GM18868 (cell line): ENCODE measurements around the gene DUSP19.

Experiments
- ATAC-seq: cut with Tn5 transposase; IDR thresholded peaks from one replicate; pipeline ENCODE4 v1.9.1; 2021; ENCODE audit warnings: mild to moderate bottlenecking, moderate library complexity; ENCODE audit not compliant: unreplicated experiment

Gene DUSP19

GRCh38 chr2:183063083-183063482, 15.5 kb upstream of the DUSP19 start:
- ATAC-seq, result peak; percentile 98

DNA sequence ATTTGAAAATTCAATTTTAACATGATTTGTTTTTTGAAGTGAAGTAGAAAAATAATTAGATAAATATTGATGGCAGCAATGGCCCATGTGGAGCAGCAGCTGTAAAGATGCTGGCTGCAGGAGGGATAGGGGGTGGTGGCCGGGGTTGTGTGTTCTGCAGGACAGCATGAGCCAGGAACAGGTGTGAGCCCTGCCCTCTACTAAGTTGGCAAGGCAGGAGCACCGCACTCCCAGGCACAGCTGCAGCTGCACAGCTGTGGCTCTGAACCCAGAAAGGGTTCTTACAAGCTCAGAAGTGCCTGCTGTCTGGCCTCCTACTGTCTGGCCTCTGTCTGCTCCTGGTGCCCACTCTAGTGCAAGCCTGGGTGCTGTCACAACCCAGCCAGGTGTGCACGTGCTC, 10.0 kb upstream of the DUSP19 start:
- no peak for ATAC-seq

DNA sequence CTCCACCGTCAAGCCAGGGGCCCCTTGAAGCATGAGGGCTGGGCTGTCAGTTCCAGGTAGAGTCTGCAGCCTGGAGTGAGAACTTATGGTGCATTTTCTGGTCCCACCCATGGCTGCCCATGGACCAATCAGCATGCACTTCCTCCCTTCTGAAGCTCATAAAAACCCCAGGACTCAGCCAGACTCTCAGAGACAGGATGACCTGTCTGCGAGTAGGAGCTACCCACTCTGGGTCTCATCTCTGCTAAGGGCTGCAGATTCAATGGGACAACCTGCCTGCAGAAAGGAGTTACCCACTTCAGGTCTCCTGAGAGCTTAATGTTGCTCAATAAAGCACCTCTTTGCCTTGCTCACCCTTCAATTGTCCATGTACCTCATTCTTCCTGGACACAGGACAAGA, 9.4 kb upstream of the DUSP19 start:
- no peak for ATAC-seq

DNA sequence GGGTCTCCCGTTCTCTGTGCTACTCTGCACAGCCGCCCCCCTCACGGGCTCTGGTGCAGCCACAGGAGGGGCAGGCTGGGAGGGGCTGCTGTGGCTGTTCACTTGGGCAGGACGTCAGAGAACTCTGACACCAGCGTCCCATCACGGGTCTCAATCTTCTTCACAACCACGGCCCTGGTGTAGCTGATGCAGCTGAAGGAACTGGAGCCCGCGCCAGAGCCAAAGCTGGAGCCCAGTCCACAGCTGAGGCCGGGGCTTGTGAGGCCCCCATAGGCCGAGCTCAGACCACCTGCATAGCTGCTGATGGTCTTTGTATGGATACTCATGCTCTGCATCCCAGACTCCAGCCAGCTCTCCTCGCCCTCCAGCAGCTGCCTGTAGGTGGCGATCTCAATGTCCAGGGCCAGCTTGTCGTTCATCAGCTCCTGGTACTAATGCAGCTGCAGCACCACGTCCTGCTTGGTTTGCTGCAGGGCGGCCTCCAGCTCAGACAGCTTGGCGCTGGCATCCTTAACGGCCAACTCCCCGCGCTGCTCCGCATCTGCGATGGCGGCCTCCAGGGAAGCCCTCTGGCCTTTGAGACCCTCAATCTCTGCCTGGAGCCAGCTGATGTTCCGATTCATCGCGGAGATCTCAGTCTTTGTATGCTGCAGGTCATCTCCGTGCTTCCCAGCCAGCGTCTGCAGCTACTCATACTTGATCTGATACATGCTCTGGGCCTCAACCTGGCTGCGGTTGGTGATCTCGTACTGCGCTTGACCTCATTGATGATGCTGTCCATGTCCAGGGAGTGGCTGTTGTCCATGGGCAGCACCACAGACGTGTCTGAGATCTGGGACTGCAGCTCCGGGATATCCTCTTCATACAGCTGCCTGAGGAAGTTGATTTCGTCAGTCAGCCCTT, 7.4 kb upstream of the DUSP19 start:
- ATAC-seq, result no peak

- ATAC-seq, result no peak
These were observed 6.4 kb upstream of the DUSP19 start for GRCh38 chr2:183072177-183072576.

DNA sequence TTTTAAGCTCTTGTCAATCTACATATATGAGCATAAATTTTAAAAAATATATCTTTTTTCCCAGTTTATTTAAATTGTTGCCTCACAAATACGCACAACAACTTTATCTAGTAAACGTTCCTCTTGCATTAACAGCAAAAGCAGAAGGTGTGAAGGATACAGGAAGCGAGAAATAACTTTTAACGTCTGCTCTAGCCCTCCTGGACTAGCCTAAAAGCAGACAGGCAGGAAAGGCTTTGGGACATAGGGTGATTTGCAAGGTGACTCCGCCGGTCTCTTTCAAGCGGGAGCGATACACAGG, 434 bp upstream of the DUSP19 start:
- ATAC-seq, result no peak

DNA sequence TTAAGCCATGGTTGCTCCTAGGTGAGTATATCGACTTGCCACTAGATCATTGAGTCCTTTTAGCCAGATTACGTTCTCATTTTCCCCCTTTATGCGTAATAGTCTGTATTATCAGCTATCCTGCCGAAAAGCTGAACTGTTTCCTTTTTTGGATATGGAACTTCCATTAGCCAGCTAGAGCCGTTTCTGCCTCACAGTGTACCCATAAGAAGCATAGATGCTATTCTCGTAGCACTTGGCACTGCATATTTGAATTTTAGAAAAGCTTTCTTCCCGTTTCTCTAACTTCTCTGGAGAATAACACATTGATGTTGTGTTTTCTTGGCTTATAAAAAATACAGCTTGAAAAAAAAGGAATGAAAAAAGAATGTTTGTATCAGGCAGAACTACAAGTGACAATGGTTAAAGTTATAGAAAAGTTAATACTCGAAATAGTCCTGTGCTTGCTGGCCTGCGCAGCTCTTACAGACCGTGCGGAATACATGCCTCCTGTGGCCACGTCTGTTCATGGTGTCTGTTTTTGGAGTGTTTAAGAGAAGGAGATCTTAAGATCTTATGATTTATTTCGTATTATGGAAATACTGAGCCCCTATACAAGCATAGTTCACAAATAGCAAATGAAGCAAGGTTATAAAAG, 710 bp downstream of the DUSP19 start:
- peak; percentile 21 for ATAC-seq

- no peak for ATAC-seq
These were observed 3.4 kb downstream of the DUSP19 start for GRCh38 chr2:183081911-183082310.

- ATAC-seq, result peak; percentile 34
These were observed 9.5 kb downstream of the DUSP19 start for GRCh38 chr2:183088061-183088460.

DNA sequence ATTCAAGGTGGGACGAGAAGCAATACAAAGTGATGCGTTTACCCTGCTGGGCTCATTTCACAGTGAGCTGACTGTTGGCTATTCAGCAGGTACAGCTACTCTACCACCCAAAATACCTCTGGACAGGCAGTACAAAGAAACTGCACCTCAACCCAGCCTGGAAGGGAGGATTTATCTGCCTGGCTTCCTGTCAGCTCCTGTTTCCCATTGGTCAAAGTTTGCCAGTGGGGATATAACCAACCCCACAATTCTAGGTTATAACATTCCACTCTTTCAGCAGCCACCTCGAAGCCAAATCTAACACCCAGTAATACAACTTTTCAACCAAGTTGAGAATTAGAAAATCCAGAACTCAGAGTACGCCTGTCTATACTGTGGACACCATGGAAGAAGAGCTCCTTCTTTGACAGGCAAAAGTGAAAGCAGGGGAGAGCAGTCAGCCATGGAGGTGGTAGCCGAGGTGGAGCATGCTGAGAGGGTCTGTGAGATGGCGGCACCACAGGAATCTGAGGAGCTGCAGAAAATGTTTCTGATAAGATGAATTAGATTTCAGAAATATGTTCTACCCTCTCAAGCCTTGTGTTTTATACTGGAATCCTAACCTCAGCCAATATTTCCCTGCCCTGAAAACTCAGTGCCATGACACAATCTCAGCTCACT, 10.8 kb downstream of the DUSP19 start:
- ATAC-seq, result peak; percentile 63

- ATAC-seq, result no peak
These were observed 12.9 kb downstream of the DUSP19 start for GRCh38 chr2:183091318-183091953.

DNA sequence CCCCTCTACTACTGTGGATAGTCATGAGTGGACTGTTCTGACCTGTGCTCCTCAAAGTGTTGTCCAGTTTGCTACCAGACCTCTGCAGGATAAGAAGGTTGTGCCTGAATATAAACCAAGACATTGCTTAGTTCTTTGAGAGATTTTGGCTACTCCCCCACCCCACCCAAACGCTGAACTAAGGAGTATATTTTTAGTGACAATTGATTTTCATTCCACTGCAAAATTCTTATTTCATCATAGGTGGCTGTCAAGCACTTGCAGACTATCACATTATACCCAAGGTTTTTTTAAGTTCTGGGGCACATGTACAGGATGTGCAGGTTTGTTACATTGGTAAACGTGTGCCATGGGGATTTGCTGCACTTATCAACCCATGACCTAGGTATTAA, 13.4 kb downstream of the DUSP19 start:
- no peak for ATAC-seq

GRCh38 chr2:183093857-183094657, 15.5 kb downstream of the DUSP19 start:
- ATAC-seq, result peak; percentile 81

DNA sequence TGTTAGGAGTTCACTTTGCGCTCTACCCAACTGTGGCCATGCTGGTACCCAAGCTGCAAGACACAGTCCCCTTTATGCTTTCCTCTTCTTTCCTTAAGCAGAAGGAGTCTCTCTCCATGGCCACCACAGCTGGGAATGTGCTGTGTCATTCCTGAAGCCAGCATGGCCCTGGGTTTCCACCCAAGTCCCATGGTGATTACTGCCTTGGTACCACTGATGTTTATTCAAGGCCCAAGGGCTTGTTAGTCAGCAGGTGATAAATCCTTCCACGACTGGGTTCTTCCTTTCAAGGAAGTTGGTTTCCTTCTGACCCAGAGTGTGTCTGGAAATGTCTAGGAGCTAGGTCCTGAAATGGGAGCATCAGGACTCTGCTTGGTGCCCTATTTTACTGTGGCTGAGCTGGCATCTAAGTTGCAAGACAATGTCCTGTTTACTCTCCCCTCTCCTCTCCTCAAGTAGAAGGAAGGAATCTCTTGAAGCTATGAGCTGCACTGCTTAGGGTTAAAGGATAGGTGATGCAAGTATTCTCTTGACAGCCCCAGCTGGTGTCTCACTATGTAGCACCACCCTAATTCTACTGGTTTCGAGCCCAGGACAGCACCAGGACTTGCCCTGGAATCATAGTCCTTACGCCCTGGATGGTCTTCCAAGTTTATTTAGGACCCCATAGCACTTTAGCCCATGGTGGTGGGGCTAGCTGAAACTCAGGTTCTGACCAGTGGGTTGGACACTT, 27.0 kb downstream of the DUSP19 start:
- no peak for ATAC-seq

DNA sequence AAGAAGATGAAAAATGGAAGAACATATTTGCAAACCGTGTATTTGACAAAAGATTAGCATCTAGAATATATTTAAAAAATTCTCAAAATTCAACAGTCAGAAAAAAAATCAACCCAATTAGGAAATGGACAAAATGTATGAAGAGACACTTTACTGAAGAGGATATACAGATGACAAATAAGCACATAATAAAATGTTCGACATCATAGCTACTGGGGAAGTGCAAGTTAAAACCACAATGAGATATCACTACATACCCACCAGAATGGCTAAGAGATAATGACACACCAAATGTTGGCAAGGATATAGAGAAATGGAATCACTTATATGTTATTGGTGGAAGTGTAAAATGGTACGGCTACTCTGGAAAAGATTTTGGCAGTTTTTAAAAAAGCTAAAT, 34.0 kb downstream of the DUSP19 start:
- no peak for ATAC-seq

GRCh38 chr2:183113630-183114029, 35.1 kb downstream of the DUSP19 start:
- no peak for ATAC-seq

GRCh38 chr2:183117226-183117625, 38.7 kb downstream of the DUSP19 start:
- no peak for ATAC-seq

- ATAC-seq, result no peak
These were observed 44.8 kb downstream of the DUSP19 start for GRCh38 chr2:183123117-183123958.

- peak; percentile 34 for ATAC-seq
These were observed 45.3 kb downstream of the DUSP19 start for GRCh38 chr2:183123959-183124221.
